Measurements from ENCODE around the gene SYTL1.

The SYTL1 gene

DNA sequence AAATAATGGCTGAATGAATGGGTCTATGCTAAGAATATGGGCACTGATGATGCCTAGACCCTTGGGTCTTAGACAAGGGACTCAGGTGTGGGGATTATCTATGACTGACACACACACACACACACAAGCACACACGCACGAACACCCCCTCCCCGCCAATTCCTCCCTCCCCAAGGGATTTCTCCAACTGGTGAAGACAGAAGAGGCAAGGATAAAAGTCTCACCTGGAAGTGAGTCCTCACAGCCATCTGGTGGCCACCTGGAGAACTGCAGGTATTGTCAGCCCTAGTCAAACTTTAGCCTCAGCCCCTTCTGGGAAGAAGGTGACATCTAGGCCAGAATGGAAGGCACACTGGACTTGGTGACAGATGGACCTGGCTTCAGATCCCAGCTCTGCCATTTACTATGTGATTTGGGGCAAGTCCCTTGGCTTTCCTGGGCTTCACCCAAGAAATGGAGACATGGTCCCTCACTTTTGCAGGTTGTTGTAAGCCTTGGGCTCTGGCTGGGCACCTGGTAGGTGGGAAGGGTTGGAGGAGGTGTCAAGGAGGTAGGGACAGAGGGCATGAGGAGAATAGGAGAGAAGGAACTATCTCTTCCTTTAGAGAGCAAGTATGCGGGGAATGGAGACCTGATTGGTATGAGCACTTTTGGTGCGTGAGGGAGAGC lies 46.6 kb downstream of the SYTL1 start:
- DNase-seq (ENCODE audit: low spot score) = peak; percentile 71
- in situ Hi-C loops (cut with MboI; ENCODE audit: low sequenced_read_pairs, unreplicated experiment) = no loop called here
- TF ChIP-seq, protein P1, sequence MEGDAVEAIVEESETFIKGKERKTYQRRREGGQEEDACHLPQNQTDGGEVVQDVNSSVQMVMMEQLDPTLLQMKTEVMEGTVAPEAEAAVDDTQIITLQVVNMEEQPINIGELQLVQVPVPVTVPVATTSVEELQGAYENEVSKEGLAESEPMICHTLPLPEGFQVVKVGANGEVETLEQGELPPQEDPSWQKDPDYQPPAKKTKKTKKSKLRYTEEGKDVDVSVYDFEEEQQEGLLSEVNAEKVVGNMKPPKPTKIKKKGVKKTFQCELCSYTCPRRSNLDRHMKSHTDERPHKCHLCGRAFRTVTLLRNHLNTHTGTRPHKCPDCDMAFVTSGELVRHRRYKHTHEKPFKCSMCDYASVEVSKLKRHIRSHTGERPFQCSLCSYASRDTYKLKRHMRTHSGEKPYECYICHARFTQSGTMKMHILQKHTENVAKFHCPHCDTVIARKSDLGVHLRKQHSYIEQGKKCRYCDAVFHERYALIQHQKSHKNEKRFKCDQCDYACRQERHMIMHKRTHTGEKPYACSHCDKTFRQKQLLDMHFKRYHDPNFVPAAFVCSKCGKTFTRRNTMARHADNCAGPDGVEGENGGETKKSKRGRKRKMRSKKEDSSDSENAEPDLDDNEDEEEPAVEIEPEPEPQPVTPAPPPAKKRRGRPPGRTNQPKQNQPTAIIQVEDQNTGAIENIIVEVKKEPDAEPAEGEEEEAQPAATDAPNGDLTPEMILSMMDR (IDR thresholded peaks at IDR 0.05; ENCODE audit: borderline replicate concordance, control extremely low read depth, extremely low read depth, insufficient read depth, missing control alignments) = peak; percentile 88

DNA sequence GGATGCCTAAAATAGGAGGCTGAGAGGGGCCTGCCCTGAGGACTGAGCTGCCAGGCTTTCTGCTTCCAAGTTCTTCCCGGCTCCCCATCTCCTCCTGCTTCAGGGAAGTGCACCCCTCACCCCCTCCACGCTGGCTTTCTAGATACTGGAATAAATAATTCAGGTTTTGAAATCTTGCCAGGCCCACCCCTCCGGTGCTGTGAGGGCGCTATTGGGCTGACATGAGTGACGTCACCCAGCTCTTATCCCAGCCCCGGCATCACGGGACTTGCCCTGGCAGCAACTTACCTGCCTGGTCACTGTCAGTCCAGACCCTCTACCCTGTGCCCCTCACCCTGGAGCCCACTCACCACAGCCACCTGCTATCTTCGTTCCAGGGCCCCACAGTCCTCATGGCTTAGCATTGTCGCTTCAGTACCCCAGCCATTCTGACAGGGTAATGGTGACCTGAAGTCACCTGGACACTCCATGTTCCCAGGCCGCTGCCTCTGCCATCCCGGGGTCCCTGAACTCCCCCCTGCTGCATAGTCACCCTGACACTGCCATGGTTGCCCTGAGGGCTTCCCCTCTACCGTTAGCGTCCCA lies 49.8 kb downstream of the SYTL1 start:
- TF ChIP-seq, protein P1 (IDR thresholded peaks at IDR 0.05; ENCODE audit: borderline replicate concordance, control extremely low read depth, extremely low read depth, insufficient read depth, missing control alignments) = no peak
- in situ Hi-C loops (cut with MboI; ENCODE audit: low sequenced_read_pairs, unreplicated experiment) = loop anchor here (5.0 to 10.0 kb wide), 3 partner anchors 94 to 273 kb away; partner anchors contain the start of gene AHDC1
- DNase-seq (ENCODE audit: low spot score) = no peak

DNA sequence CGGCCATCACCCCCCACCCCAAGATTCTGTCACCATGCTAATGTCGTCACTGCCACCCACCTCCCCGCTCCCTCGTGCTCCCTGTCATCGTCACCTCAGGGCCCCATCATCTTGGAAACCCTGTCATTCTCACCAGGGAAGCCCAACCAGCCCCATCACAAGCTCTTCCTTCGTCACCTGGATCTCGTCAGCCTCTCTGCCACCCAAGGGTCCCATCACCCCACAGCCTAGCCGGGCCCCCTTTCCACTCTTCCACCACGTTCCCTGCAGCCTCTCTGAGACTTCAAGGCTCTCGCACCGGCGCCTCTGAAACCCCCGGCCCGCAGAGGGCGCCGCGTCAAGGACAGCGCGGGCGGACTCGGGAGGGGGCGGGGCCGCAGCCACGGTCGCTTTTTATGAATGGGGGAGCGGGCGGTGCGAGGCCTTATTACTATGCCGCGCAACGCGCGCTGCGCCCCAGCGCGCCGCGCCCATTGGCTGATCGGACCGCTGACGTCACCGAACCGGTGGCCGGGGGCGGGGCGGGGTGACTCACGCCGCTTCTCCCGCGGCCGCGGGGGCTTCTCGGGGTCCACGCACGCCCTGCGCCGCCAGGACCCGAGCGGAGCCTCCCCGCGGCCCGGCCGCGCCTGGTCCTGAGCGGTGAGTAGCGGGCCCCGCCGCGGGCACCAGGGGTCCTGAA lies 50.4 kb downstream of the SYTL1 start, which contains the start of gene GPR3:
Gene GPR3 (plus strand): TSS at position 527 of the 682 bp plus-strand sequence. CDS start 1,177 bp downstream, outside the sequence.
- peak; percentile 96 for DNase-seq (ENCODE audit: low spot score)

DNA sequence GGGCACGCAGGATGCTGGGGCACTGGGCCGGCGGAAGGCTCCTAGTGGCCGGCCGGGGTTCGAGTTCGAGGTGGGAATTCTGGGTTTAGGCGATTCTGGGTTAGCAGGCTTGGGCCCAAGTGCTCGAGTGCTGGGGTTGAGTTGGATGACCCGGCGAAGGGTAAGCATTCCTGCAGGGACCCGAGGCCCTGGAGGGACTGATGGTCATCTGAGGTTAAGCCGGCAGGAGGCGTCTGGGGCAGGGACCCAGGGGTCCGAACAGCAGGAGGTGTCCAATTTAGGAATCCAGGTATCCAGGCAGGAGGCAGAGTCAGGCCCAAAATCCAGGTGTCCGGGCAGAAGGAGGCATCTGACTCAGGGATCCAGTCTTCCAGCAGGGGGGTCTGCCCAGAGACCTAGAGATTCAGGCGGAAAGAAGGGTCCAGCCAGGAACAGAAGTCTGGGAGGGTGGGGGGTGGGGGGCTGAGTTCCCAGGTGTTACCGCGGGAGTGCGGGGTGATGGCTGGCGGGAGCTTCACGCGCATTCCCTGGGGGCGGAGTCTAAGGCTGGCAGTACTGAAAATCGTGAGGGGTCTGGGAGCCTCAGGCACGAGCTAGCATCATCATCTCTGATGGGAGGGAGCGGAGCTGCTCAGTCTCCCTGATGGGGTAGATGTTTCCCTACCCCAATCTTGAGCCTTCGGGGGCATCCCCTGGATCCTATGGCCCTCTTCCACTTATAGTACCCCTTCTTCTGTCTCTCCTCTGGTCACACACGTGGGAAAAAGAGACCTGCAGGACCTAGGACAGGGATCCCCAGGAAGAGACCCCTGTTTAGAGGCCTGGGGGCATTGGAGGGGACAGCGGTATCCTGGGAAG lies 51.2 kb downstream of the SYTL1 start:
- in situ Hi-C loops (cut with MboI; ENCODE audit: low sequenced_read_pairs, unreplicated experiment) = loop anchor here (5.0 to 10.0 kb wide), 3 partner anchors 96 to 272 kb away; partner anchors contain the start of gene AHDC1
- DNase-seq (ENCODE audit: low spot score) = no peak
- TF ChIP-seq, protein P1 (IDR thresholded peaks at IDR 0.05; ENCODE audit: borderline replicate concordance, control extremely low read depth, extremely low read depth, insufficient read depth, missing control alignments) = no peak

More for the DNA sequence above, 50.4 kb downstream of the SYTL1 start, which contains the start of gene GPR3:
- in situ Hi-C loops (cut with MboI; ENCODE audit: low sequenced_read_pairs, unreplicated experiment) = loop anchor here (5.0 to 10.0 kb wide), 3 partner anchors 95 to 273 kb away; partner anchors contain the start of gene AHDC1
- TF ChIP-seq, protein P1 (IDR thresholded peaks at IDR 0.05; ENCODE audit: borderline replicate concordance, control extremely low read depth, extremely low read depth, insufficient read depth, missing control alignments) = peak; percentile 62

DNA sequence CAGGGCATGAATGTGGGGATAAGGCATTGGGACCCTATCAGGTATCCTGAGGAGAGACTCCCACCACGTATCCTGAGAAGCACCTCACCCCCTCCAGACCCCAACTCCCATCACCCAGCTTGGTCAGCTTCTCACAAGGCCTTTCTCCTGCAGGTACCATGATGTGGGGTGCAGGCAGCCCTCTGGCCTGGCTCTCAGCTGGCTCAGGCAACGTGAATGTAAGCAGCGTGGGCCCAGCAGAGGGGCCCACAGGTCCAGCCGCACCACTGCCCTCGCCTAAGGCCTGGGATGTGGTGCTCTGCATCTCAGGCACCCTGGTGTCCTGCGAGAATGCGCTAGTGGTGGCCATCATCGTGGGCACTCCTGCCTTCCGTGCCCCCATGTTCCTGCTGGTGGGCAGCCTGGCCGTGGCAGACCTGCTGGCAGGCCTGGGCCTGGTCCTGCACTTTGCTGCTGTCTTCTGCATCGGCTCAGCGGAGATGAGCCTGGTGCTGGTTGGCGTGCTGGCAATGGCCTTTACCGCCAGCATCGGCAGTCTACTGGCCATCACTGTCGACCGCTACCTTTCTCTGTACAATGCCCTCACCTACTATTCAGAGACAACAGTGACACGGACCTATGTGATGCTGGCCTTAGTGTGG lies 51.9 kb downstream of the SYTL1 start:
- in situ Hi-C loops (cut with MboI; ENCODE audit: low sequenced_read_pairs, unreplicated experiment) = loop anchor here (5.0 to 10.0 kb wide), 3 partner anchors 96 to 271 kb away; partner anchors contain the start of gene AHDC1
- no peak for DNase-seq (ENCODE audit: low spot score)
- TF ChIP-seq, protein P1 (IDR thresholded peaks at IDR 0.05; ENCODE audit: borderline replicate concordance, control extremely low read depth, extremely low read depth, insufficient read depth, missing control alignments) = no peak

Measured in GM13976 (cell line).